ENCODE measurements around the gene SOBP.

GRCh38 chr6:107612762-107613415 is 123.0 kb downstream of the SOBP start:
- TF ChIP-seq POLR2A (IDR thresholded peaks at IDR 0.05) (no peak), CTCF (IDR thresholded peaks at IDR 0.05) (no peak)

Data from thyroid gland (tissue), 4 donors.